Fibroblast of mammary gland (primary cell): Measurements from ENCODE around the gene CAPZA2.
"Not testable (repeated sequence)": the region's sequence is repeated elsewhere in the genome, so short reads cannot be mapped to it uniquely, and the experiment has no call there.

Source experiments
- DNase-seq: peaks from one replicate; pipeline ENCODE4 v3.0.0-alpha.2; 2010; ENCODE audit warnings: low read depth
- H3K4me3 ChIP-seq: 2 replicates; pipeline ENCODE4 v1.5.1; 2011; ENCODE audit warnings: low read depth, mild to moderate bottlenecking, low read length, moderate library complexity; ENCODE audit not compliant: control insufficient read depth
- CTCF ChIP-seq: conservative IDR thresholded peaks from 2 replicates; pipeline ENCODE4 v1.5.1; 2011; ENCODE audit warnings: low read depth, low read length, inconsistent platforms; ENCODE audit not compliant: control insufficient read depth, insufficient read depth

Gene CAPZA2

GRCh38 chr7:116955801-116956476, 93.6 kb downstream of the CAPZA2 start:
- peak; percentile 58 for DNase-seq
- no peak overlapping the region for H3K4me3 ChIP-seq
- TF ChIP-seq CTCF: no peak

GRCh38 chr7:116956477-116956804, 94.1 kb downstream of the CAPZA2 start:
- DNase-seq: no peak
- no peak for TF ChIP-seq CTCF
- no peak overlapping the region for H3K4me3 ChIP-seq

GRCh38 chr7:116957874-116958273, 95.5 kb downstream of the CAPZA2 start:
- DNase-seq: no peak
- no peak for TF ChIP-seq CTCF
- H3K4me3 ChIP-seq: no peak overlapping the region

- H3K4me3 ChIP-seq, DNase-seq: not testable (repeated sequence)
Measured at GRCh38 chr7:116961966-116962673, 99.7 kb downstream of the CAPZA2 start.

- DNase-seq: no peak
- no peak overlapping the region for H3K4me3 ChIP-seq
- TF ChIP-seq CTCF: no peak
Measured at GRCh38 chr7:116963234-116963633, 100.8 kb downstream of the CAPZA2 start.

- DNase-seq: no peak
- no peak overlapping the region for H3K4me3 ChIP-seq
- TF ChIP-seq CTCF: no peak
Measured at GRCh38 chr7:116966601-116967000, 104.2 kb downstream of the CAPZA2 start.

GRCh38 chr7:116967254-116967922, 105.0 kb downstream of the CAPZA2 start:
- no peak for DNase-seq
- H3K4me3 ChIP-seq: no peak overlapping the region
- no peak for TF ChIP-seq CTCF
